Left lung (tissue), 10 donors: Measurements from ENCODE around the gene TENM4. TPM values are rescaled to one million over a fixed set of nuclear protein-coding genes. Genes with fewer than 3 reads are reported as not detected.

ENCODE experiments used
- ATAC-seq: fragments of 200-7000 bp; cut with Tn5 transposase; one replicate; pipeline ENCODE4 v1.9.1; 2020; ENCODE audit warnings: moderate library complexity
- DNase-seq, 4 donors: peaks; one replicate each; pipeline ENCODE4 v3.0.0-alpha.2; 2013 to 2020
- H3K27ac ChIP-seq, 2 donors: fragments of 200-600 bp; sonication (generic) in 1 of 2; one replicate each; pipeline versions ENCODE4 v1.5.0 to v1.8.0; 2020 to 2021
- H3K27me3 ChIP-seq, 2 donors: fragments of 200-600 bp; sonication (generic) in 1 of 2; one replicate each; pipeline versions ENCODE4 v1.5.0 to v1.8.0; 2020 to 2021
- H3K36me3 ChIP-seq, 2 donors: fragments of 200-600 bp; sonication (generic) in 1 of 2; one replicate each; pipeline versions ENCODE4 v1.5.0 to v1.8.0; 2020 to 2021
- H3K4me1 ChIP-seq, 2 donors: fragments of 200-600 bp; one replicate each; pipeline ENCODE4 v1.8.0; 2021
- H3K4me3 ChIP-seq, 2 donors: fragments of 200-600 bp; sonication (generic) in 1 of 2; one replicate each; pipeline versions ENCODE4 v1.5.0 to v1.8.0; 2020 to 2021; ENCODE audit warnings: mild to moderate bottlenecking in 1 of 2
- H3K9me3 ChIP-seq, 2 donors: fragments of 200-600 bp; sonication (generic) in 1 of 2; one replicate each; pipeline versions ENCODE4 v1.5.0 to v1.8.0; 2020 to 2021
- intact Hi-C, 2 donors: fragments of 100-400 bp; cut with DNase I; formaldehyde crosslinking; loops; one replicate each; pipeline versions ENCODE4 v1.11.2 to v1.14.2; 2022
- polyA plus RNA-seq, 6 donors: library from polyadenylated mRNA; unstranded; fragments of 120-200 nt; gene quantifications; one replicate each; pipeline ENCODE4 v1.2.1, GENCODE V29; 2013; ENCODE audit not compliant: insufficient read length in 6 of 6
- total RNA-seq, 2 donors: library from RNA; stranded (reverse); fragmentation: NEBNext Ultra II Directional; extraction: Animal tissue kit (Norgen Biotek cat#: 25700); gene quantifications; one replicate each; pipeline ENCODE4 v1.2.1, GENCODE V29; 2021
- TF ChIP-seq, protein P1 (sequence below), 2 donors: fragments of 200-600 bp; sonication (generic) in 1 of 2; IDR thresholded peaks; one replicate each; pipeline versions ENCODE4 v1.5.0 to v1.8.0; 2021; ENCODE audit warnings: antibody characterized with exemption in 2 of 2
- donor health status: DM: no; HTN: yes; CAD: no.
- donor health status: DM: no; HTN: no; CAD: no.

Gene TENM4
- total and polyA plus RNA-seq, 8 donors: 3.4 to 7.1 (median 5.2) TPM

DNA sequence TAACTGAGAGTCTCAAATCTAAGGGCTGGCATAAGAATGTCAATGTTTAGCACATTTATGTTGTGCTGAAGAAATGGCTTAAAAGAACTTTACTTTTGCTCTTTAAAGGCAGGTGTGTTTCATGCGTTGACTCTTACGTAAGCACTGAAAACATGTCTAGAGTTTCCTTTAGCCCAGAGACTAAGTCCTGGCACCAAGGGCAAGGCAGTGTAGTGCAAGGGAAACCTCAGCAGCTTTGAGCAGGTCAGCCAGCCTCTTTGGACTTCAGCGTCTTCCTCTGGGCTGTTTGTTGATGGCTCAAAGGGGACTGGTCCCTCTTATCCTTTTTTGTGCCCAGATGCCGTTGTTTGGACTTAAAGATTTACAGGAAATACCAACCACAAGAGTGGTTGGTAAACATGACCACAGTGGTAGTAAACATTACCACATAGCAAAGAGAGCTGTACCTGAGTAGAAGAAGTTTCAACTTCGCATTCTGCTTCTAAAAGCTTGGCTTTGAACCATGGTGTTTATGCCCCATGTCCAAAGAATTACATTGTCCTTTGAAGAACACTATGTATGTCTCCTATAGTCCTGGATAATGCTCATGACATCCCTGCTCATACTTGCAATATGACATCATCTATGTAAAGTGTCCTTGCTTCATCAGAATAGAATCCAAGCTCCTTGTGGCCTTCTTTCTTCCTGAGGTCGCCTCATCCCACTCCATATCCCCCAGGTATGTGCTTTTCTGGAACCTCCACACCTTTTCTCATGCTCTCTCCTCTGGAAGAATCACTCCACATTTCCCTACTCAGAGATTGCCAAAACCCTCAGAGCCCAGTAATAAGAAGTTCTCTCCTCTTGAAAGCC lies 23.5 kb downstream of the TENM4 start:
- no peak overlapping the region for H3K4me3 ChIP-seq
- DNase-seq (no peak), ATAC-seq (peak; percentile 47)
- no peak overlapping the region for H3K27ac ChIP-seq
- no peaks in the 10 kb centered on the region for H3K9me3 ChIP-seq
- intact Hi-C loops: no loop called here
- H3K27me3 ChIP-seq: no peaks in the 10 kb centered on the region
- TF ChIP-seq, protein P1, sequence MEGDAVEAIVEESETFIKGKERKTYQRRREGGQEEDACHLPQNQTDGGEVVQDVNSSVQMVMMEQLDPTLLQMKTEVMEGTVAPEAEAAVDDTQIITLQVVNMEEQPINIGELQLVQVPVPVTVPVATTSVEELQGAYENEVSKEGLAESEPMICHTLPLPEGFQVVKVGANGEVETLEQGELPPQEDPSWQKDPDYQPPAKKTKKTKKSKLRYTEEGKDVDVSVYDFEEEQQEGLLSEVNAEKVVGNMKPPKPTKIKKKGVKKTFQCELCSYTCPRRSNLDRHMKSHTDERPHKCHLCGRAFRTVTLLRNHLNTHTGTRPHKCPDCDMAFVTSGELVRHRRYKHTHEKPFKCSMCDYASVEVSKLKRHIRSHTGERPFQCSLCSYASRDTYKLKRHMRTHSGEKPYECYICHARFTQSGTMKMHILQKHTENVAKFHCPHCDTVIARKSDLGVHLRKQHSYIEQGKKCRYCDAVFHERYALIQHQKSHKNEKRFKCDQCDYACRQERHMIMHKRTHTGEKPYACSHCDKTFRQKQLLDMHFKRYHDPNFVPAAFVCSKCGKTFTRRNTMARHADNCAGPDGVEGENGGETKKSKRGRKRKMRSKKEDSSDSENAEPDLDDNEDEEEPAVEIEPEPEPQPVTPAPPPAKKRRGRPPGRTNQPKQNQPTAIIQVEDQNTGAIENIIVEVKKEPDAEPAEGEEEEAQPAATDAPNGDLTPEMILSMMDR (IDR thresholded peaks at IDR 0.05): no peak
- H3K36me3 ChIP-seq: no peaks in the 10 kb centered on the region
- H3K4me1 ChIP-seq: peaks cover 0 to 3% of the 10 kb centered on the region in 2 donors

GRCh38 chr11:79415912-79416311 lies 24.9 kb downstream of the TENM4 start:
- TF ChIP-seq, protein P1 (IDR thresholded peaks at IDR 0.05): no peak
- H3K27ac ChIP-seq: no peak overlapping the region
- H3K4me3 ChIP-seq: no peak overlapping the region
- no peaks in the 10 kb centered on the region for H3K36me3 ChIP-seq
- no peaks in the 10 kb centered on the region for H3K27me3 ChIP-seq
- ATAC-seq (no peak), DNase-seq (no peak)
- peaks cover 0 to 3% of the 10 kb centered on the region in 2 donors for H3K4me1 ChIP-seq
- intact Hi-C loops: no loop called here
- no peaks in the 10 kb centered on the region for H3K9me3 ChIP-seq

DNA sequence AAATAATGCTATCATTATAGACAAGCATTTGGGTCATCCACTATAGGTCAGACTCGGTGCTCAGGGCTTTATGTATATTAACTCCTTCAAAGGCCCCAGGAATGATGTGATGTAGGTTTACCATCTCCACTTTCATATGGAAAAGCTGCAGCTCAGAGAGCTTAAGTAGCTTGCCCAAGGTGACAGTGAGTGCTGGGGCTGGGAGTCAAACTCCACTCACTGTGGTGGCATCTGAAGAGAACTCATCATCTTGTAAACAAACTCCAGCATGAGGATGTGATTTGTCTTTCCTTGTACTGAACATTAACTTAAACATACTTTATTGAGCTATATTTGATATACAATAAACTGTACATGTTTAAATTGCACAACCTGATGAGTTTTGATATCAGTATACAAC lies 25.4 kb downstream of the TENM4 start:
- Histone ChIP-seq H3K27me3 (no peaks in the 10 kb centered on the region), H3K27ac (no peak overlapping the region), H3K4me3 (no peak overlapping the region), H3K4me1 (peaks cover 0 to 3% of the 10 kb centered on the region in 2 donors), H3K36me3 (no peaks in the 10 kb centered on the region), H3K9me3 (no peaks in the 10 kb centered on the region)
- DNase-seq (no peak), ATAC-seq (no peak)
- intact Hi-C loops: no loop called here
- TF ChIP-seq, protein P1 (IDR thresholded peaks at IDR 0.05): no peak

DNA sequence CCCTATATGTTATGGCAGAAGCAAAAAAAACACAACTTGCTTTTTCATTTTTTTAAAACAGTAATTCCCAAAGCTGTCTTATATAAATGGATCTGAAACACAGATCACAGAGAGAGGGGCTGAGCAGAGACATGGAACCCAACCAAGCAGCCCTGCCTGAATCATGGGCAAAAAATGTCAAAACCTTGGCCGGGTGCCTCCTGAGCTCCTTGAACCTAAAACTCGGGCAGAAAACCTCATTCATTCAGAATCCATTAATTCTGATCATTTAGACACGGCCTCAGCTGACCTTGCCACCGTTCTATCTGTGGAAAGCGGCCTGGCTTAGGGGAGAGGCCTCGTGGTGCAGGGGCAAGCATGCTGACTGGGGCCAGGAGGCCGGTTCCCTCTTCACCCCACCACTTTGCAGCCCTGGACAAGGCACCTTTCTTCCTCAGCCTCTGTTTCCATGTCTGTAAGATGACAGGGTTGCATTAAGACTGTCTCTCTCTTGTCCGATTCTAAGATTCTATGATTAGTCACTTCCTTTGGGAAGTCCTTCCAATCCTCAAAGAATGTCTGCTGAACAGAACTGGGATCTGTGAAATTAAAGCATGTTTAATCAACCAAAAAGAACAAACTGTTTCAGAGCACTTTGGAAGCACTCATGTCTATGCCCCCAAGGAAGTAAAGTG lies 26.0 kb downstream of the TENM4 start:
- H3K36me3 ChIP-seq: no peaks in the 10 kb centered on the region
- no peak overlapping the region for H3K27ac ChIP-seq
- no peak for DNase-seq
- TF ChIP-seq, protein P1 (IDR thresholded peaks at IDR 0.05): no peak
- H3K4me1 ChIP-seq: peaks cover 0 to 3% of the 10 kb centered on the region in 2 donors
- no peaks in the 10 kb centered on the region for H3K9me3 ChIP-seq
- no peaks in the 10 kb centered on the region for H3K27me3 ChIP-seq
- no peak overlapping the region for H3K4me3 ChIP-seq
- ATAC-seq: no peak
- intact Hi-C loops: no loop called here

DNA sequence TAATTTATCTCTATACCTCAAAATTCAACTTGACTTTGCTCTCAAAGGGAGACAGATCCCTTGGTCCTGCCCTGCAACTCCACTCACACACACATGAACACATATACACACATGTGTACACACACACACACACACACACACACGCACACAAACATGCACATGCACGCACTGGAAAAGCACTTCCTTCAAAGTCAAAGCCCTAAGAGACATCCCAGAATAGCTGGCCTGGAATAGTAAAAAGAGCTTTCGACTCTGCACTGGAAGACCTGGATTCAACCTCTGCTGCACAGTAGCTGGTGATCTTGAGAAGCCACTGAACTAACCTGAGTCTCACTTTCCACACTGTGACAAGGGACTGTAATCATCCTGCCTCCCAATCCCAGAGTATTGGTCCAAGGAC lies 26.8 kb downstream of the TENM4 start:
- ATAC-seq: no peak
- H3K27me3 ChIP-seq: no peaks in the 10 kb centered on the region
- TF ChIP-seq, protein P1 (IDR thresholded peaks at IDR 0.05): no peak
- no peaks in the 10 kb centered on the region for H3K9me3 ChIP-seq
- DNase-seq: no peak
- H3K4me1 ChIP-seq: peaks cover 0 to 3% of the 10 kb centered on the region in 2 donors
- H3K4me3 ChIP-seq: no peak overlapping the region
- no peaks in the 10 kb centered on the region for H3K36me3 ChIP-seq
- intact Hi-C loops: no loop called here
- no peak overlapping the region for H3K27ac ChIP-seq
